HG02852 (cell line): ENCODE results near the gene TMCO1.
"Not testable (repeated sequence)": the region's sequence is repeated elsewhere in the genome, so short reads cannot be mapped to it uniquely, and the experiment has no call there.

Experiments used
- ATAC-seq: cut with Tn5 transposase; IDR thresholded peaks from one replicate; pipeline ENCODE4 v1.9.1; 2021; ENCODE audit warnings: mild to moderate bottlenecking, moderate library complexity; ENCODE audit not compliant: unreplicated experiment

Gene TMCO1

GRCh38 chr1:165688046-165688445, 80.6 kb downstream of the TMCO1 start:
- ATAC-seq = no peak

GRCh38 chr1:165686971-165687433, 81.7 kb downstream of the TMCO1 start:
- peak; percentile 44 for ATAC-seq

- ATAC-seq = peak; percentile 67
Observed at GRCh38 chr1:165686121-165686970, 82.3 kb downstream of the TMCO1 start.

- no peak for ATAC-seq
Observed at GRCh38 chr1:165683848-165684485, 84.7 kb downstream of the TMCO1 start.

GRCh38 chr1:165680773-165681172, 87.9 kb downstream of the TMCO1 start:
- not testable (repeated sequence) for ATAC-seq

- no peak for ATAC-seq
Observed at GRCh38 chr1:165680303-165680702, 88.4 kb downstream of the TMCO1 start.

- no peak for ATAC-seq
Observed at GRCh38 chr1:165679282-165680036, 89.2 kb downstream of the TMCO1 start.

GRCh38 chr1:165678509-165678908, 90.2 kb downstream of the TMCO1 start:
- ATAC-seq = no peak
